K562 (cell line): ENCODE results near the gene TDRKH. TPM values are rescaled to one million over a fixed set of nuclear protein-coding genes. Genes with fewer than 3 reads are reported as not detected.

Experiments used
- ATAC-seq: fragments of 200-7000 bp; cut with Tn5 transposase; 3 replicates; pipeline ENCODE4 v1.9.1; 2020; ENCODE audit warnings: moderate library complexity
- BruUV-seq: library from RNA; stranded (reverse); fragments of 400-500 nt; replicated peaks from 2 replicates; lab custom pipeline; 2021; lab: Mats Ljungman, UMichigan
- CTCF ChIA-PET: fragments of 300-600 bp; formaldehyde crosslinking; extraction: SDS; loops from one replicate; lab custom pipeline; 2021; ENCODE audit warnings: low intra/inter-chr PET ratio; lab: Yijun Ruan, JAX
- POLR2A ChIA-PET: fragments of 300-600, 350-650 bp; sonication (Branson Sonifier 250); formaldehyde crosslinking; extraction: SDS; loops from one replicate; lab custom pipeline; 2021; ENCODE audit warnings: antibody characterized with exemption, inconsistent platforms; lab: Yijun Ruan, JAX
- DNase-seq, 4 experiments: peaks; one replicate each; pipeline versions ENCODE4 v3.0.0 to v3.0.0-alpha.2; 2011 to 2018; ENCODE audit warnings: low spot score in 3 of 4, mixed read lengths in 3 of 4; ENCODE audit errors: extremely low read depth in 1 of 4
- FAIRE-seq: peaks from 2 replicates; lab custom pipeline; 2011; peaks lifted over from hg19 to GRCh38; lab: Jason Lieb, UNC
- H2AFZ ChIP-seq: 2 replicates; pipeline ENCODE4 v1.6.0; 2011; ENCODE audit warnings: low read depth, low read length, control low read depth, inconsistent platforms
- H3K27ac ChIP-seq: fragments of 200-600 bp; 3 replicates; pipeline ENCODE4 v1.8.0; 2011; ENCODE audit warnings: low read depth, mild to moderate bottlenecking, control low read depth, inconsistent platforms, low read length, moderate library complexity, mixed read lengths; ENCODE audit errors: extremely low read depth
- H3K27me3 ChIP-seq, 2 experiments: fragments of 300-600 bp in 1 of 2; 2 replicates in 1 of 2; 3 replicates in 1 of 2; pipeline versions ENCODE4 v1.6.0 to v1.8.0; 2011; ENCODE audit warnings: inconsistent platforms in 2 of 2, low read length in 2 of 2, mild to moderate bottlenecking in 1 of 2, mixed read lengths in 1 of 2, moderate library complexity in 1 of 2; ENCODE audit not compliant: control insufficient read depth in 2 of 2, insufficient read depth in 2 of 2
- H3K36me3 ChIP-seq: fragments of 300-600 bp; 3 replicates; pipeline ENCODE4 v1.8.0; 2011; ENCODE audit warnings: mild to moderate bottlenecking, low read length, inconsistent platforms; ENCODE audit not compliant: control insufficient read depth, insufficient read depth
- H3K4me1 ChIP-seq, 2 experiments: fragments of 200-600 bp in 1 of 2; replicated peaks in 1 of 2; 2 replicates in 1 of 2; 3 replicates in 1 of 2; pipeline versions ENCODE4 v1.5.1 to v1.8.0; 2011; ENCODE audit warnings: inconsistent platforms in 2 of 2, low read length in 2 of 2, mild to moderate bottlenecking in 1 of 2, mixed read lengths in 1 of 2, moderate library complexity in 1 of 2; ENCODE audit not compliant: control insufficient read depth in 2 of 2, insufficient read depth in 2 of 2
- H3K4me2 ChIP-seq: 2 replicates; pipeline ENCODE4 v1.6.1; 2011; ENCODE audit warnings: low read length, control low read depth, inconsistent platforms, mixed read lengths; ENCODE audit not compliant: insufficient read depth
- H3K4me3 ChIP-seq: fragments of 200-600 bp; sonication (generic), shearing (Covaris generic); 2 replicates; pipeline ENCODE4 v1.5.1; 2016; ENCODE audit warnings: control low read depth, inconsistent platforms
- H3K79me2 ChIP-seq: fragments of 200-600 bp; 3 replicates; pipeline ENCODE4 v1.8.0; 2011; ENCODE audit warnings: low read length, inconsistent platforms; ENCODE audit not compliant: control insufficient read depth, insufficient read depth
- H3K9ac ChIP-seq, 2 experiments: 2 replicates each; pipeline versions ENCODE4 v1.6.0 to v1.6.1; 2011; ENCODE audit warnings: low read depth in 2 of 2, low read length in 2 of 2, control low read depth in 1 of 2, inconsistent platforms in 1 of 2, mild to moderate bottlenecking in 1 of 2, mixed read lengths in 1 of 2; ENCODE audit not compliant: insufficient read depth in 1 of 2
- H3K9me1 ChIP-seq: one replicate; pipeline ENCODE4 v1.6.0; 2011; ENCODE audit warnings: inconsistent platforms, mild to moderate bottlenecking, low read length, moderate library complexity; ENCODE audit not compliant: control insufficient read depth, insufficient read depth
- H3K9me3 ChIP-seq: replicated peaks from 2 replicates; pipeline ENCODE4 v1.5.1; 2011; ENCODE audit warnings: low read depth, low read length, inconsistent platforms; ENCODE audit not compliant: control insufficient read depth, insufficient read depth
- H4K20me1 ChIP-seq: replicated peaks from 2 replicates; pipeline ENCODE4 v1.6.1; 2011; ENCODE audit warnings: low read length, inconsistent platforms, mixed read lengths; ENCODE audit not compliant: control insufficient read depth, insufficient read depth
- CBX8 ChIP-seq: fragments of 200-600 bp; sonication (generic); IDR thresholded peaks from 2 replicates; pipeline ENCODE4 v1.6.1; 2012; ENCODE audit warnings: borderline replicate concordance, mixed run types, low read depth, mild to moderate bottlenecking, moderate library complexity, mixed read lengths, low read length, control low read depth, inconsistent platforms; ENCODE audit not compliant: poor library complexity, severe bottlenecking; ENCODE audit errors: extremely low read depth
- CEBPG ChIP-seq, 3 experiments: fragments of 200-800 bp in 1 of 3; sonication (Bioruptor generic) in 1 of 3; sonication (generic) in 1 of 3; formaldehyde crosslinking in 1 of 3; IDR thresholded peaks in 2 of 3; conservative IDR thresholded peaks in 1 of 3; 2 replicates each; pipeline versions ENCODE4 v1.6.1 to v1.8.0; 2016 to 2022; ENCODE audit warnings: missing compliant biosample characterization in 2 of 3, missing genetic modification characterization in 2 of 3, mild to moderate bottlenecking in 1 of 3, missing genetic modification reagents in 1 of 3
- CUX1 ChIP-seq: fragments of 200-800 bp; sonication (Bioruptor generic); IDR thresholded peaks from 2 replicates; pipeline ENCODE4 v1.6.1; 2016; ENCODE audit warnings: missing genetic modification characterization, missing compliant biosample characterization
- DACH1 ChIP-seq: fragments of 450-650 bp; IDR thresholded peaks from 2 replicates; pipeline ENCODE4 v1.6.1; 2018; ENCODE audit not compliant: partially characterized antibody
- HNRNPH1 ChIP-seq: fragments of 200-400 bp; formaldehyde crosslinking; optimal IDR thresholded peaks from 2 replicates; pipeline ENCODE3; 2017; ENCODE audit warnings: low read depth, mild to moderate bottlenecking, low read length, moderate library complexity
- NCOA4 ChIP-seq: fragments of 450-650 bp; IDR thresholded peaks from 2 replicates; pipeline ENCODE4 v1.6.1; 2018; ENCODE audit warnings: mild to moderate bottlenecking; ENCODE audit not compliant: partially characterized antibody
- POU5F1 ChIP-seq: fragments of 150-350 bp; IDR thresholded peaks from 2 replicates; pipeline ENCODE4 v1.6.1; 2014; ENCODE audit warnings: borderline replicate concordance, low read length, low read depth, mild to moderate bottlenecking; ENCODE audit not compliant: partially characterized antibody
- RNF2 ChIP-seq: sonication (generic); IDR thresholded peaks from 2 replicates; pipeline ENCODE4 v1.6.1; 2016
- TAF9B ChIP-seq: fragments of 450-650 bp; IDR thresholded peaks from 2 replicates; pipeline ENCODE4 v1.6.1; 2018; ENCODE audit warnings: mild to moderate bottlenecking; ENCODE audit not compliant: partially characterized antibody
- ZFX ChIP-seq: sonication (generic); formaldehyde crosslinking; IDR thresholded peaks from 2 replicates; pipeline ENCODE4 v1.8.0; 2022; ENCODE audit warnings: mild to moderate bottlenecking, missing genetic modification reagents, moderate library complexity
- ZNF143 ChIP-seq: sonication (generic); formaldehyde crosslinking; IDR thresholded peaks from 2 replicates; pipeline ENCODE4 v1.9.0; 2022; ENCODE audit warnings: mild to moderate bottlenecking, missing genetic modification reagents
- ZNF197 ChIP-seq: fragments of 200-800 bp; sonication (Bioruptor generic); IDR thresholded peaks from 2 replicates; pipeline ENCODE4 v1.6.1; 2016; ENCODE audit warnings: low read depth, missing genetic modification characterization, missing compliant biosample characterization
- ZNF217 ChIP-seq: sonication (generic); formaldehyde crosslinking; IDR thresholded peaks from 2 replicates; pipeline ENCODE4 v1.8.0; 2022; ENCODE audit warnings: mild to moderate bottlenecking, missing genetic modification reagents
- ZNF277 ChIP-seq: fragments of 250-450 bp; sonication (Bioruptor Pico); IDR thresholded peaks from 2 replicates; pipeline ENCODE4 v1.8.0; 2022; ENCODE audit warnings: inconsistent platforms, mild to moderate bottlenecking, moderate library complexity, borderline replicate concordance
- WGBS: fragments of 100-300 bp; shearing (Covaris generic); methylation state at CpG from one replicate; pipeline ENCODE4 v1.1.6; 2016; ENCODE audit warnings: low coverage, mixed read lengths; ENCODE audit not compliant: insufficient coverage; ENCODE audit errors: missing lambda C conversion rate; 5-methylcytosine and 5-hydroxymethylcytosine counted together
- in situ Hi-C: fragments of 300-500 bp; cut with MboI; formaldehyde crosslinking; loops from 4 replicates; pipeline ENCODE4 v1.15.0; 2018; ENCODE audit warnings: inconsistent platforms, mixed read lengths
- intact Hi-C: fragments of 100-400 bp; cut with micrococcal nuclease; formaldehyde crosslinking; loops from 2 replicates; pipeline ENCODE4 v1.14.2; 2022
- polyA plus RNA-seq, 8 experiments: library from polyadenylated mRNA; depleted of rRNA in 4 of 8; stranded (reverse) in 5 of 8; unstranded in 3 of 8; fragments of >200 nt; fragmentation: Nextera tagmentation in 2 of 8; fragmentation: Illumina TruSeq in 1 of 8; extraction: Ambion mirVana in 2 of 8; extraction: Trizol in 1 of 8; gene quantifications; 2 replicates each; pipeline versions ENCODE4 v1.2.1 to v1.2.3, GENCODE V29; 2011 to 2014; ENCODE audit warnings: inconsistent platforms in 1 of 8, missing spikeins in 1 of 8
- total RNA-seq, 7 experiments: library from RNA; depleted of rRNA in 6 of 7; stranded (reverse); fragments of >200 nt in 6 of 7; fragmentation: Illumina TruSeq in 2 of 7; extraction: Trizol in 2 of 7; gene quantifications; 2 replicates each; pipeline versions ENCODE4 v1.2.1 to v1.2.3, GENCODE V29; 2011 to 2021; ENCODE audit warnings: low replicate concordance in 1 of 7
- TF ChIP-seq, protein P1 (sequence below): sonication (generic); formaldehyde crosslinking; IDR thresholded peaks from 2 replicates; pipeline ENCODE4 v1.8.0; 2022; ENCODE audit warnings: mild to moderate bottlenecking, missing genetic modification reagents

TDRKH gene
- total and polyA plus RNA-seq, 9 of the 15 experiments (the other 6 are each of a cell fraction or from before 2014, with no cell fraction given): 4.3 to 21.3 (median 8.4) TPM

DNA sequence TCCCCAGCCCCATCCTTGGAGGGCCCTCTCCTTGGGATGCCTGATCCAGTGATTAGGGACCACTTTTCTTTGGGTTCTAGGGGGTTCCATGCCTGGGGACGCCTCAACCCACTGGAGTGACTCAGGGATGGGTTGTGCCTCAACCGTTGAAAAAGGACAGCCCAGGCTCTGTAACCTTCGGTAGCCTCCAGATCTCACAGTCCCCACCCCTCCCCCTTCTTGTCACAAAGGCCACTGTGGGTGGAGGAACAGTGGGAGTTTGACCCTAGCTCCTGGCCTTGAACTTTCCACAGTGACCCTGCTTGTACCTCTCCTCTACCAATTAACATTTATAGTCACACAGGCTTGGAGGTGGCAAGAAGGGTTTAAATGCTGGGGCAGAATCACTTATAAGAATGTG lies 43.9 kb upstream of the TDRKH start:
- H3K9ac ChIP-seq: no peak overlapping the region
- ChIA-PET CTCF (interaction anchor here (0.6 kb wide), 1 partner anchor 162 kb away, joined by 3 read pairs; no protein-coding TSS in a partner anchor), POLR2A (interaction anchor here (1.5 kb wide), 1 partner anchor 167 kb away, joined by 3 read pairs; no protein-coding TSS in a partner anchor)
- H3K4me1 ChIP-seq: peaks cover 5 to 29% of the 10 kb centered on the region in 2 experiments
- DNase-seq (no peak), ATAC-seq (no peak), FAIRE-seq (no peak)
- WGBS: 9% methylated on average over 3 of the region's 3 CpGs
- intact Hi-C loops (no loop called here), in situ Hi-C loops (loop anchor here (5.0 kb wide), 1 partner anchor 137 kb away; no protein-coding TSS in a partner anchor)
- H3K27me3 ChIP-seq: no peaks in the 10 kb centered on the region
- no peaks in the 10 kb centered on the region for H3K36me3 ChIP-seq
- H3K79me2 ChIP-seq: no peaks in the 10 kb centered on the region
- no peak overlapping the region for H3K27ac ChIP-seq
- peaks cover 3% of the 10 kb centered on the region for H3K9me1 ChIP-seq
- H3K4me2 ChIP-seq: no peak overlapping the region
- H3K4me3 ChIP-seq: no peak overlapping the region
- no peaks in the 10 kb centered on the region for H4K20me1 ChIP-seq
- no TSS peak for BruUV-seq
- H3K9me3 ChIP-seq: no peaks in the 10 kb centered on the region
- H2AFZ ChIP-seq: no peak overlapping the region
- TF ChIP-seq RNF2 (no peak), CBX8 (no peak), TAF9B (no peak), ZNF143 (CRISPR knock-in tag) (no peak), ZNF197 (CRISPR knock-in tag) (no peak), CEBPG (CRISPR knock-in tag; IDR thresholded peaks at IDR 0.05) (no peak), CEBPG (tag; conservative IDR thresholded peaks at IDR 0.05 in 1 of 2, IDR thresholded peaks at IDR 0.05 in 1 of 2) (no peak), POU5F1 (no peak), NCOA4 (no peak), ZNF217 (CRISPR knock-in tag) (no peak), ZFX (CRISPR knock-in tag) (no peak), DACH1 (no peak), CUX1 (CRISPR knock-in tag) (no peak), ZNF277 (CRISPR knock-in tag) (no peak), HNRNPH1 (no peak)
- TF ChIP-seq, protein P1, sequence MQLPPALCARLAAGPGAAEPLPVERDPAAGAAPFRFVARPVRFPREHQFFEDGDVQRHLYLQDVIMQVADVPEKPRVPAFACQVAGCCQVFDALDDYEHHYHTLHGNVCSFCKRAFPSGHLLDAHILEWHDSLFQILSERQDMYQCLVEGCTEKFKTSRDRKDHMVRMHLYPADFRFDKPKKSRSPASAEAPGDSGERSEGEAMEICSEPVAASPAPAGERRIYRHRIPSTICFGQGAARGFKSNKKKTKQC (CRISPR knock-in tag): no peak
